ENCODE results near the gene KCNQ1.

Gene KCNQ1

DNA sequence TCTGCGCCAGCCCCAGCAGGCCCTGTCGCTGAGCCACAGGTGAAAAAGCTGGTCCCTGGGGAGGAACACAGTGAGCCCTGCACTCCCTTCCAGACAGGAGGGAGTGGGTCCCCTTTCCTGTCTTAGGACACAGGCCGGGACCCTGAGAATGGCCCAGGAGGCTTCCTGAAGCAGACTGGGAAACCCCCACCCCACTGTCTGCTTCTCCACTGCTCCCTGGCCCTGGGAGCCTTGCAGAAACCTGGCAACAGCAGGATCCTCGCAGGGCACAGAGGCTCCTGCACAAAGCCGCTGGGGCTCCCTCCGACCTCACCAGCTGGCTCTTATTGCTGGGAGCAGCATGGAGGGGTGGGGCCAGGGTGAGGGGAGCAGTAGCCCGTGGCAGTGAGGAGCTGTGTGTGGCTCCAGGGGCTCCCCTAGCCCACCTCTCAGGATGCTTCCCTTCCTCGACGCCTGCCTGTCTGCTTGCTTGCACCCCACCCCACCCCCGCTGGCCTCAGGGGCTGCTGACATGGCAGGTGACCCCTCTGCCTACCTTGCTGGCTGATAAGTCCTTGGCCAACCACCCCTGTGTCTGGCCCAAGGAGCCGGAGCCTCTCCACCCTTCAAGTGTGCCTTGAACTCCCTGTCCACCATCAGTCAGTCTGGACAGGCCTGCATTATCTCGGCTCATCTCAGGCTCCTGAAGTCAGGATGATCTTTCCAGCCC, 327.1 kb downstream of the KCNQ1 start:
- ATAC-seq: no peak
- no peak for TF ChIP-seq ZFP3 (CRISPR knock-in tag; IDR thresholded peaks at IDR 0.05)
- TF ChIP-seq SNAI2 (CRISPR knock-in tag; IDR thresholded peaks at IDR 0.05): no peak
- TF ChIP-seq GLIS3 (CRISPR knock-in tag; IDR thresholded peaks at IDR 0.05): no peak
- TF ChIP-seq BACH2 (CRISPR knock-in tag; IDR thresholded peaks at IDR 0.05; ENCODE audit: borderline replicate concordance): no peak
- TF ChIP-seq OSR1 (CRISPR knock-in tag; IDR thresholded peaks at IDR 0.05): no peak
- TF ChIP-seq ZC3H10 (CRISPR knock-in tag; IDR thresholded peaks at IDR 0.05): no peak
- TF ChIP-seq ZNF8 (CRISPR knock-in tag; IDR thresholded peaks at IDR 0.05): no peak

DNA sequence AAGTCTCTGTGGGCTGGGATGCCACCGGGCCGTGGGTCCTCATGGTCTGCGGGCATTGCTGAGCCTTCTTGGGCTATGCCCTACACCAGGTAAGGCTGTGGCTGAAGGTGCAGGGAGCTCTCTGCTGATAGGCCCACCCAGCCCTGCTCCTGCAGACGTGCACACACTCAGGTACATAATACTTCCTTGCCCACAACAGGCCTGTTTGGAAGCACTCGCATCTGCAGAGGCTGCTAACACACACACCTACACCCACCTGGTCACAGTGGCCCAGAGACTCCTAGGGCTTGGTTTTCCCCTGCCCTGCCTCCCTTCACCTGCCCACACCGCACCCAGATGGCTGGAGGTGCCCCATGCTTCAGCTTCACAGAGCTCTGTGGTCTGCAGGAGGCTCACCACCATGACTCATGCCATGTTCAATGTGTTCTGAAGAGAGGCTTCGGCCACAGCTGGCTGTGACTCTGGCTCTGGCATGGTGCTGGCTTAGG, 327.8 kb downstream of the KCNQ1 start:
- ATAC-seq: peak; percentile 34; the same call in 1 of the 3 replicates
- TF ChIP-seq RARB (CRISPR knock-in tag; IDR thresholded peaks at IDR 0.05) (no peak), ZNF565 (CRISPR knock-in tag; conservative IDR thresholded peaks at IDR 0.05; ENCODE audit: low read depth) (no peak), TOX (CRISPR knock-in tag; IDR thresholded peaks at IDR 0.05; ENCODE audit: borderline replicate concordance) (no peak)

DNA sequence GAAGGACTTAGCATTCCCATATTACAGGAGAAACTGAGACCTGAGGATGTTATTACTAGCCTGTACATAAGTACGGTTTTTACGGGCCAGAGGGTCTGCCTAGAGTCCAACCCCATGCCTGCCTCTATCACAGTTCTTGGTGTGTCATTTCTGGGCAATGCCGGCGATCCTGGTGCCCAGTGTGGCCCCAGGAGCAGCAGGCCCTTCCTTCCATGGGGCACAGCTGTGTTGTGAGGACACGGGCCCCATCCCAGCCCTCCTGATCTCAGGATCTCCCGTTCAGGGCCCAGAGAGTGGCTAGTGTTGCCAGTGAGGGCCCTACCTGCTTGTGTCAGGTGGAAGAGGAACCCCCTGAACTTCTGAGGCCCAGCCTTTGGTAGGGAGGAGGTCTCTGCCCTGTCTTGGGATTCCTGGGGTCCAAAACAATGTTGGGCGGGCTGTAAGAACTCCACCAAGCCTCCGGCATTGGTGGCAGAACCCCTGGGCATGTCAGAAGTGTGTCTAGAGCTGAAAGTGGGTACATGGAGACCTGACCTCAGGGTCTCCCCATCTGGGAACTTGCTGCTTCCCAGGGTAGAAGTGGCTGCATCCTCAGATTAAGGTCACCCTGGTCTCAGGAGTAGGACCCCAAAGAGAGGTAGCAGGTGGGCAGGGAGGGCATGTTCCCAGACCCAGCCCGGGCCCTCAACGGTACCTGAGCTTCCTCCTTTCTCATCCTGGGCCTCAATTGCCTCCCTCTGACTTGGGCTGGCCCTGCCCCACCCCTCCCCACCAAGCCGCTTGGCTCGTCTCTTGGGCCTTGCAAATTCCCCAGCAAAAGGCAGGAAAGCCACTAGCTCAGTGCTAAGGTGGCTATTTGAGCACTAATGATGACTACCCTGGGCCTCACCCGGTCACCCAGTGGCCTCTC, 329.6 kb downstream of the KCNQ1 start:
- ATAC-seq: no peak
- no peak for TF ChIP-seq CREB5 (CRISPR knock-in tag; IDR thresholded peaks at IDR 0.05; ENCODE audit: low read depth)
- TF ChIP-seq SNAI2 (CRISPR knock-in tag; IDR thresholded peaks at IDR 0.05): no peak
- TF ChIP-seq TOX (CRISPR knock-in tag; IDR thresholded peaks at IDR 0.05; ENCODE audit: borderline replicate concordance): no peak
- TF ChIP-seq GLIS3 (CRISPR knock-in tag; IDR thresholded peaks at IDR 0.05): no peak
- no peak for TF ChIP-seq ZFP3 (CRISPR knock-in tag; IDR thresholded peaks at IDR 0.05)
- no peak for TF ChIP-seq OSR1 (CRISPR knock-in tag; IDR thresholded peaks at IDR 0.05)
- no peak for TF ChIP-seq RARB (CRISPR knock-in tag; IDR thresholded peaks at IDR 0.05)
- TF ChIP-seq ZNF8 (CRISPR knock-in tag; IDR thresholded peaks at IDR 0.05): no peak
- TF ChIP-seq TSHZ2 (CRISPR knock-in tag; IDR thresholded peaks at IDR 0.05): no peak
- TF ChIP-seq, protein P1, sequence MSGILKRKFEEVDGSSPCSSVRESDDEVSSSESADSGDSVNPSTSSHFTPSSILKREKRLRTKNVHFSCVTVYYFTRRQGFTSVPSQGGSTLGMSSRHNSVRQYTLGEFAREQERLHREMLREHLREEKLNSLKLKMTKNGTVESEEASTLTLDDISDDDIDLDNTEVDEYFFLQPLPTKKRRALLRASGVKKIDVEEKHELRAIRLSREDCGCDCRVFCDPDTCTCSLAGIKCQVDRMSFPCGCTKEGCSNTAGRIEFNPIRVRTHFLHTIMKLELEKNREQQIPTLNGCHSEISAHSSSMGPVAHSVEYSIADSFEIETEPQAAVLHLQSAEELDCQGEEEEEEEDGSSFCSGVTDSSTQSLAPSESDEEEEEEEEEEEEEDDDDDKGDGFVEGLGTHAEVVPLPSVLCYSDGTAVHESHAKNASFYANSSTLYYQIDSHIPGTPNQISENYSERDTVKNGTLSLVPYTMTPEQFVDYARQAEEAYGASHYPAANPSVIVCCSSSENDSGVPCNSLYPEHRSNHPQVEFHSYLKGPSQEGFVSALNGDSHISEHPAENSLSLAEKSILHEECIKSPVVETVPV (CRISPR knock-in tag; IDR thresholded peaks at IDR 0.05): no peak
- TF ChIP-seq ESRRG (CRISPR knock-in tag; IDR thresholded peaks at IDR 0.05): no peak
- TF ChIP-seq ZFP30 (CRISPR knock-in tag; IDR thresholded peaks at IDR 0.05): no peak
- TF ChIP-seq, protein P2, sequence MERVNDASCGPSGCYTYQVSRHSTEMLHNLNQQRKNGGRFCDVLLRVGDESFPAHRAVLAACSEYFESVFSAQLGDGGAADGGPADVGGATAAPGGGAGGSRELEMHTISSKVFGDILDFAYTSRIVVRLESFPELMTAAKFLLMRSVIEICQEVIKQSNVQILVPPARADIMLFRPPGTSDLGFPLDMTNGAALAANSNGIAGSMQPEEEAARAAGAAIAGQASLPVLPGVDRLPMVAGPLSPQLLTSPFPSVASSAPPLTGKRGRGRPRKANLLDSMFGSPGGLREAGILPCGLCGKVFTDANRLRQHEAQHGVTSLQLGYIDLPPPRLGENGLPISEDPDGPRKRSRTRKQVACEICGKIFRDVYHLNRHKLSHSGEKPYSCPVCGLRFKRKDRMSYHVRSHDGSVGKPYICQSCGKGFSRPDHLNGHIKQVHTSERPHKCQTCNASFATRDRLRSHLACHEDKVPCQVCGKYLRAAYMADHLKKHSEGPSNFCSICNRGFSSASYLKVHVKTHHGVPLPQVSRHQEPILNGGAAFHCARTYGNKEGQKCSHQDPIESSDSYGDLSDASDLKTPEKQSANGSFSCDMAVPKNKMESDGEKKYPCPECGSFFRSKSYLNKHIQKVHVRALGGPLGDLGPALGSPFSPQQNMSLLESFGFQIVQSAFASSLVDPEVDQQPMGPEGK (CRISPR knock-in tag; IDR thresholded peaks at IDR 0.05; ENCODE audit: borderline replicate concordance): no peak
- no peak for TF ChIP-seq CSDC2 (CRISPR knock-in tag; IDR thresholded peaks at IDR 0.05)
- TF ChIP-seq TCF4 (CRISPR knock-in tag; IDR thresholded peaks at IDR 0.05; ENCODE audit: borderline replicate concordance): no peak
- TF ChIP-seq PPARA (CRISPR knock-in tag; IDR thresholded peaks at IDR 0.05; ENCODE audit: borderline replicate concordance): no peak
- no peak for TF ChIP-seq BACH2 (CRISPR knock-in tag; IDR thresholded peaks at IDR 0.05; ENCODE audit: borderline replicate concordance)
- TF ChIP-seq, protein P3, sequence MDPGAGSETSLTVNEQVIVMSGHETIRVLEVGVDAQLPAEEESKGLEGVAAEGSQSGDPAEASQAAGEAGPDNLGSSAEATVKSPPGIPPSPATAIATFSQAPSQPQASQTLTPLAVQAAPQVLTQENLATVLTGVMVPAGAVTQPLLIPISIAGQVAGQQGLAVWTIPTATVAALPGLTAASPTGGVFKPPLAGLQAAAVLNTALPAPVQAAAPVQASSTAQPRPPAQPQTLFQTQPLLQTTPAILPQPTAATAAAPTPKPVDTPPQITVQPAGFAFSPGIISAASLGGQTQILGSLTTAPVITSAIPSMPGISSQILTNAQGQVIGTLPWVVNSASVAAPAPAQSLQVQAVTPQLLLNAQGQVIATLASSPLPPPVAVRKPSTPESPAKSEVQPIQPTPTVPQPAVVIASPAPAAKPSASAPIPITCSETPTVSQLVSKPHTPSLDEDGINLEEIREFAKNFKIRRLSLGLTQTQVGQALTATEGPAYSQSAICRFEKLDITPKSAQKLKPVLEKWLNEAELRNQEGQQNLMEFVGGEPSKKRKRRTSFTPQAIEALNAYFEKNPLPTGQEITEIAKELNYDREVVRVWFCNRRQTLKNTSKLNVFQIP (CRISPR knock-in tag; IDR thresholded peaks at IDR 0.05; ENCODE audit: borderline replicate concordance, low read depth): no peak

Data from SK-N-SH treated with all-trans-retinoic acid at 6 μM for 48 hours (cell line).